Endothelial cell of umbilical vein (primary cell): ENCODE data around the gene LRRC14B. TPM values are rescaled to one million over a fixed set of nuclear protein-coding genes. Genes with fewer than 3 reads are reported as not detected.

Experiments
- BruUV-seq: library from RNA; stranded (reverse); fragments of 400-500 nt; replicated peaks from 2 replicates; lab custom pipeline; 2021; lab: Mats Ljungman, UMichigan
- CTCF ChIA-PET: fragments of 300-600, 350-600 bp; sonication (Branson Sonifier 250); formaldehyde crosslinking; loops from one replicate; lab custom pipeline; 2021; ENCODE audit warnings: antibody characterized with exemption, inconsistent platforms; lab: Charles Lee
- POLR2A ChIA-PET: fragments of 300-600, 350-600 bp; sonication (Branson Sonifier 250); formaldehyde crosslinking; loops from one replicate; lab custom pipeline; 2021; ENCODE audit warnings: antibody characterized with exemption, inconsistent platforms; lab: Charles Lee
- DNase-seq: peaks from one replicate; pipeline ENCODE4 v3.0.0-alpha.2; 2011; ENCODE audit warnings: low read depth, low spot score
- FAIRE-seq: peaks from 2 replicates; lab custom pipeline; 2011; peaks lifted over from hg19 to GRCh38; lab: Jason Lieb, UNC
- H2AFZ ChIP-seq: 2 replicates; pipeline ENCODE4 v1.6.0; 2012; ENCODE audit warnings: low read depth, low read length, control low read depth, inconsistent platforms
- H3K27ac ChIP-seq: 2 replicates; pipeline ENCODE4 v1.5.1; 2011; ENCODE audit warnings: low read depth, mild to moderate bottlenecking, control low read depth, low read length, moderate library complexity; ENCODE audit not compliant: insufficient read depth
- H3K27me3 ChIP-seq, 2 experiments: 2 replicates each; pipeline versions ENCODE4 v1.6.0 to v1.6.1; 2011; ENCODE audit warnings: low read length in 2 of 2, mixed read lengths in 1 of 2; ENCODE audit not compliant: control insufficient read depth in 2 of 2, insufficient read depth in 2 of 2
- H3K36me3 ChIP-seq, 2 experiments: 2 replicates in 1 of 2; 3 replicates in 1 of 2; pipeline ENCODE4 v1.5.1; 2011; ENCODE audit warnings: low read length in 2 of 2, mild to moderate bottlenecking in 1 of 2, moderate library complexity in 1 of 2; ENCODE audit not compliant: control insufficient read depth in 2 of 2, insufficient read depth in 2 of 2; ENCODE audit errors: extremely low read depth in 1 of 2
- H3K4me1 ChIP-seq: 3 replicates; pipeline ENCODE4 v1.5.1; 2011; ENCODE audit warnings: mild to moderate bottlenecking, low read length; ENCODE audit not compliant: control insufficient read depth, insufficient read depth; ENCODE audit errors: extremely low read depth
- H3K4me2 ChIP-seq: 2 replicates; pipeline ENCODE4 v1.6.1; 2011; ENCODE audit warnings: low read length, control low read depth, mixed read lengths; ENCODE audit not compliant: insufficient read depth
- H3K4me3 ChIP-seq, 3 experiments: fragments of 200-600 bp in 1 of 3; sonication (generic), shearing (Covaris generic) in 1 of 3; replicated peaks in 1 of 3; 2 replicates each; pipeline ENCODE4 v1.5.1; 2011 to 2016; ENCODE audit warnings: control low read depth in 3 of 3, low read length in 3 of 3, mild to moderate bottlenecking in 2 of 3, inconsistent platforms in 1 of 3, low read depth in 1 of 3, moderate library complexity in 1 of 3; ENCODE audit not compliant: insufficient read depth in 1 of 3
- H3K79me2 ChIP-seq: 2 replicates; pipeline ENCODE4 v1.6.0; 2012; ENCODE audit warnings: low read length, inconsistent platforms; ENCODE audit not compliant: control insufficient read depth, insufficient read depth
- H3K9ac ChIP-seq: replicated peaks from 2 replicates; pipeline ENCODE3; 2011; ENCODE audit warnings: low read length, control low read depth; ENCODE audit not compliant: insufficient read depth; ENCODE audit errors: extremely low read depth
- H3K9me1 ChIP-seq: replicated peaks from 3 replicates; pipeline ENCODE4 v1.6.0; 2011; ENCODE audit warnings: mild to moderate bottlenecking, low read length; ENCODE audit not compliant: control insufficient read depth, insufficient read depth; ENCODE audit errors: extremely low read depth
- H3K9me3 ChIP-seq: replicated peaks from 2 replicates; pipeline ENCODE4 v1.5.1; 2012; ENCODE audit warnings: low read length, inconsistent platforms; ENCODE audit not compliant: control insufficient read depth, insufficient read depth
- H4K20me1 ChIP-seq: replicated peaks from 2 replicates; pipeline ENCODE3; 2011; ENCODE audit warnings: mild to moderate bottlenecking, low read length; ENCODE audit not compliant: control insufficient read depth, insufficient read depth; ENCODE audit errors: extremely low read depth
- CTCF ChIP-seq, 2 donors: IDR thresholded peaks; 1 replicate in 1 of 2; 2 replicates in 1 of 2; pipeline ENCODE4 v1.5.1; 2011; ENCODE audit warnings: low read length in 2 of 2, mild to moderate bottlenecking in 2 of 2, moderate library complexity in 2 of 2, control low read depth in 1 of 2, inconsistent platforms in 1 of 2, low read depth in 1 of 2; ENCODE audit not compliant: insufficient read depth in 1 of 2; ENCODE audit errors: extremely low read depth in 1 of 2
- EZH2 ChIP-seq: IDR thresholded peaks from 2 replicates; pipeline ENCODE4 v1.6.1; 2012; ENCODE audit warnings: borderline replicate concordance, low read depth, mild to moderate bottlenecking, moderate library complexity, low read length, inconsistent platforms; ENCODE audit not compliant: severe bottlenecking
- FOS ChIP-seq: IDR thresholded peaks from 2 replicates; pipeline ENCODE4 v1.6.1; 2011; ENCODE audit warnings: mild to moderate bottlenecking, low read length, moderate library complexity, borderline replicate concordance; ENCODE audit not compliant: insufficient read depth
- GATA2 ChIP-seq: IDR thresholded peaks from 2 replicates; pipeline ENCODE4 v1.7.0; 2011; ENCODE audit warnings: low read depth, mild to moderate bottlenecking, moderate library complexity, mixed read lengths, low read length; ENCODE audit not compliant: insufficient read length, insufficient read depth
- JUN ChIP-seq: IDR thresholded peaks from 2 replicates; pipeline ENCODE4 v1.6.1; 2011; ENCODE audit warnings: borderline replicate concordance, low read depth; ENCODE audit not compliant: insufficient read length, insufficient read depth
- MAX ChIP-seq: IDR thresholded peaks from 2 replicates; pipeline ENCODE4 v1.6.1; 2011; ENCODE audit not compliant: insufficient read depth, insufficient read length
- MYC ChIP-seq: IDR thresholded peaks from one replicate; pipeline ENCODE4 v1.6.1; 2011; ENCODE audit warnings: mild to moderate bottlenecking, low read depth, low read length
- POLR2A ChIP-seq: IDR thresholded peaks from 2 replicates; pipeline ENCODE4 v1.6.1; 2012; ENCODE audit warnings: low read depth, mild to moderate bottlenecking, control low read depth, low read length
- POLR2AphosphoS5 ChIP-seq: IDR thresholded peaks from 2 replicates; pipeline ENCODE4 v1.6.1; 2012; ENCODE audit warnings: low read depth, mild to moderate bottlenecking, control low read depth, low read length, moderate library complexity; ENCODE audit not compliant: insufficient read depth
- dilution Hi-C: fragments of 300-500 bp; cut with MboI; formaldehyde crosslinking; loops from one replicate; pipeline ENCODE4 v1.15.0; 2019; ENCODE audit warnings: low sequenced_read_pairs; ENCODE audit not compliant: extremely low pct_ligation_motif_present
- intact Hi-C: fragments of 100-400 bp; cut with micrococcal nuclease; formaldehyde crosslinking; loops from one replicate; pipeline ENCODE4 v1.10.0; 2022
- polyA plus RNA-seq, 4 experiments: library from polyadenylated mRNA; depleted of rRNA in 3 of 4; stranded (reverse) in 3 of 4; unstranded in 1 of 4; fragments of >200 nt; gene quantifications; 2 replicates each; pipeline versions ENCODE4 v1.2.1 to v1.2.3, GENCODE V29; 2011 to 2012; ENCODE audit warnings: missing spikeins in 1 of 4
- total RNA-seq: library from RNA; stranded (reverse); gene quantifications from 2 replicates; pipeline ENCODE4 v1.2.3, GENCODE V29; 2021

Gene LRRC14B
- total and polyA plus RNA-seq, 2 donors (not counting 3 experiments of a cell fraction or from before 2014, with no cell fraction given) = not detected

GRCh38 chr5:203246-203930, 12.1 kb downstream of the LRRC14B start:
- peaks cover 9% of the 10 kb centered on the region for H3K79me2 ChIP-seq
- no peaks in the 10 kb centered on the region for H4K20me1 ChIP-seq
- no peaks in the 10 kb centered on the region for H3K4me1 ChIP-seq
- TF ChIP-seq POLR2AphosphoS5 (no peak), GATA2 (no peak), MAX (no peak), CTCF (IDR thresholded peaks at IDR 0.05; ENCODE audit: extremely low read depth in 1 of 2, insufficient read depth in 1 of 2, low read depth in 1 of 2, low read length in 2 of 2) (no peak), EZH2 (no peak), FOS (no peak), MYC (no peak), JUN (no peak), POLR2A (no peak)
- no peaks in the 10 kb centered on the region for H3K27me3 ChIP-seq
- FAIRE-seq (no peak), DNase-seq (no peak)
- ChIA-PET CTCF (interaction anchor here (0.8 to 1.1 kb wide), 2 partner anchors 15 to 20 kb away, joined by 3 read pairs; no protein-coding TSS in a partner anchor), POLR2A (no interaction called here)
- no peak overlapping the region for H3K9ac ChIP-seq
- no peak overlapping the region for H2AFZ ChIP-seq
- H3K4me3 ChIP-seq = no peak overlapping the region
- no peaks in the 10 kb centered on the region for H3K9me1 ChIP-seq
- H3K9me3 ChIP-seq = no peaks in the 10 kb centered on the region
- no peak overlapping the region for H3K4me2 ChIP-seq
- no TSS peak for BruUV-seq
- intact Hi-C loops (no loop called here), dilution Hi-C loops (no loop called here)
- peaks cover 5 to 19% of the 10 kb centered on the region in 2 experiments for H3K36me3 ChIP-seq
- no peak overlapping the region for H3K27ac ChIP-seq
